Astrocyte (in vitro differentiated cells and primary cell): ENCODE measurements around the gene HOXA13.

Source experiments
- CTCF ChIP-seq: IDR thresholded peaks from 2 replicates; pipeline ENCODE4 v1.5.1; 2011; ENCODE audit warnings: low read depth, mild to moderate bottlenecking, inconsistent platforms, low read length, moderate library complexity; ENCODE audit not compliant: insufficient read depth
- EZH2 ChIP-seq: IDR thresholded peaks from 2 replicates; pipeline ENCODE4 v1.6.1; 2012; ENCODE audit warnings: mild to moderate bottlenecking, low read length, inconsistent platforms; ENCODE audit not compliant: insufficient read depth

- TF ChIP-seq CTCF, result peak; percentile 79
- TF ChIP-seq EZH2, result no peak
Observed at GRCh38 chr7:27196287-27196767, 3.6 kb downstream of the HOXA13 start.
